ENCODE results near the gene EVI5.

GRCh38 chr1:92515796-92516201 lies 269.1 kb downstream of the EVI5 start:
- TF ChIP-seq POLR2AphosphoS5 (IDR thresholded peaks at IDR 0.05; ENCODE audit: low read depth, low read length) (no peak), POLR2A (IDR thresholded peaks at IDR 0.05; ENCODE audit: low read depth, low read length) (no peak), TAF1 (IDR thresholded peaks at IDR 0.05; ENCODE audit: borderline replicate concordance, low read depth, low read length) (no peak)
